Spinal cord (tissue), 10 donors: ENCODE data around the gene EDARADD. TPM values are rescaled to one million over a fixed set of nuclear protein-coding genes. Genes with fewer than 3 reads are reported as not detected.

Source experiments
- DNase-seq, 6 donors: peaks; one replicate each; pipeline versions ENCODE4 v3.0.0 to v3.0.0-alpha.2; 2013 to 2015; ENCODE audit warnings: low spot score in 6 of 6, low read depth in 4 of 6
- H3K27ac ChIP-seq: one replicate; pipeline ENCODE4 v1.5.1; 2013; ENCODE audit warnings: low read depth, low read length, control low read depth
- H3K27me3 ChIP-seq: one replicate; pipeline ENCODE4 v1.6.1; 2013; ENCODE audit warnings: low read length; ENCODE audit not compliant: control insufficient read depth, insufficient read depth
- H3K36me3 ChIP-seq: one replicate; pipeline ENCODE4 v1.6.1; 2013; ENCODE audit warnings: low read length; ENCODE audit not compliant: control insufficient read depth, insufficient read depth
- H3K4me1 ChIP-seq: one replicate; pipeline ENCODE4 v1.6.1; 2013; ENCODE audit warnings: low read length; ENCODE audit not compliant: control insufficient read depth, insufficient read depth
- H3K4me3 ChIP-seq: one replicate; pipeline ENCODE4 v1.5.1; 2013; ENCODE audit warnings: low read depth, low read length, control low read depth
- H3K9me3 ChIP-seq: one replicate; pipeline ENCODE4 v1.6.1; 2013; ENCODE audit warnings: low read length; ENCODE audit not compliant: control insufficient read depth, insufficient read depth
- WGBS: methylation state at CpG from one replicate; pipeline ENCODE4 v1.1.5; 2013; ENCODE audit warnings: missing lambda C conversion rate; ENCODE audit not compliant: insufficient coverage; 5-methylcytosine and 5-hydroxymethylcytosine counted together
- polyA plus RNA-seq, 2 donors: library from polyadenylated mRNA; unstranded; fragments of 120-200 nt; gene quantifications; one replicate each; pipeline ENCODE4 v1.2.1, GENCODE V29; 2013; ENCODE audit not compliant: insufficient read length in 2 of 2
- total RNA-seq, 2 donors: library from RNA; depleted of rRNA in 1 of 2; stranded (reverse); fragments of 120-200 nt in 1 of 2; fragments of >200 nt in 1 of 2; gene quantifications; one replicate each; pipeline versions ENCODE4 v1.2.3 to v1.2.4, GENCODE V29; 2013 to 2014
- donor health status: healthy.

Gene EDARADD
- total and polyA plus RNA-seq, 4 donors = 0.89 to 2.1 (median 1.4) TPM

DNA sequence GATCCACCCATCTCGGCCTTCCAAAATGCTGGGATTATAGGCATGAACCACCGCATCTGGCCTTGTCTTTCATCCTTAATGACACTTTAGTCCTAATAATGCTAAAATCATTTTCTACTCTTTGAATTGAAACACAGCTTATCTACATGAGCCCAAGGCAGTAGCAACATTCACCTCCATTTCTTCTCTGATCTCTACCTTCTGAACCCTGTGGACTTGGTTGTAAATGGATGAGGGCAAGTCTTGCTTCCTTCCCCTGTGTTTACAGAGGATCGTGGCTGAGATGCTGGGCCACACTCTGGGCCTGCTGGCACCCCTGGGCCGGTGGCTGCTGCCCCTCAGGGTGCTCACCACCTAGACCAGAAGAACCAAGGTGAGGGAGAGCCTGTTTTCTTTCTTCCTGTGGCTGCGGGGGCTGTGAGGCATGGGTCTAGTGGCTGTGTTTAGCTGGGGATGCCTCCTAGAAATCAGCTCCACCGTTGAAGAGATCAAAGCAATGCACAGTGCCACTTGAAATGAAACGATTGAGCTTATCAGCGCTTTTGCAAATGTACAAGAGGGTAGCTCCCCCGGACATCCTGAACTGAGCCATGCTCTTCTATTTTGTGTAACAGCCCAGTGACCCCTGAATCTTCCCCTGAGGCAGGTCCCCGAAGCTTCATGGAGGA, 97.5 kb downstream of the EDARADD start:
- WGBS = 85% methylated on average over 7 of the region's 10 CpGs
- Histone ChIP-seq H3K4me3 (no peak overlapping the region), H3K9me3 (no peaks in the 10 kb centered on the region), H3K36me3 (no peaks in the 10 kb centered on the region), H3K27ac (no peak overlapping the region), H3K4me1 (no peaks in the 10 kb centered on the region), H3K27me3 (no peaks in the 10 kb centered on the region)
- DNase-seq = no peak

DNA sequence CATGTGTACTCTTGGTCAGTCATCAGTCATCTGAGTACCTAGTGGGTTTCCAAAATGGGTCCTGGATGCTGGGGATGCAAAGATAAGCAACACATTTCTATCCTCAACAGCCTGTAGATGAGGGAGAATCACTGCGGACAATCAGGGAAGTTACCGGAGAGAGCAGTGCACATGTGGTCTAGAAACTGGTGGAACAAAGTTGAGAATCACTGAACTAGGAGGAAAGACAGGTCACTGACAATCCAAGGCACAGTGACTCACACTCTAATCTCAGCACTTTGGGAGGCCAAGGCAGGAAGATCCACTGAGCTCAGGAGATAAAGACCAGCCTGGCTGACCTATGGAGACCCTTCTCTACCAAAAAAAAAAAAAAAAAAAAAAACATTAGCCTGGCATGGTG, 98.3 kb downstream of the EDARADD start:
- no peak for DNase-seq
- Histone ChIP-seq H3K27me3 (no peaks in the 10 kb centered on the region), H3K9me3 (no peaks in the 10 kb centered on the region), H3K4me1 (no peaks in the 10 kb centered on the region), H3K4me3 (no peak overlapping the region), H3K27ac (no peak overlapping the region), H3K36me3 (no peaks in the 10 kb centered on the region)
- 80% methylated on average over 1 of the region's 2 CpGs for WGBS

DNA sequence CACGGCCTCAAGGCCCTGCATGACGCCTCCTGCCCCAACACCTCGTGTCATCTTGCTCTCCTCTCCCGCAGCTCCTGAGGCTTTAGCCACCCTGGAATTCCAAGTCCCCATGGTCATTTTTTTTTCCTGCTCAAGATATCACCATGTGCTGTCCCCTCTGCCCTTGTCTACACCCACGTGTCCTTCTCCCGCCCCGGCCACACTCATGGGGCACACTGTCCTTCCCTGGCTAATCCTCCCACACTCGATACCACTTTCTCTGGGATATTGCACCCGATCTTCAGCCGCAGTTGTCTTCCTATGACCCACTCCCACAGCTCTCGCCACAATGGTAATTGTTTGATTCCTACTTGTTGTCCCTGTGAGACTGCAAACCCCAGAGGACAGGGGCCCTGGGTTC, 100.0 kb downstream of the EDARADD start:
- 84% methylated on average over 10 of the region's 11 CpGs for WGBS

DNA sequence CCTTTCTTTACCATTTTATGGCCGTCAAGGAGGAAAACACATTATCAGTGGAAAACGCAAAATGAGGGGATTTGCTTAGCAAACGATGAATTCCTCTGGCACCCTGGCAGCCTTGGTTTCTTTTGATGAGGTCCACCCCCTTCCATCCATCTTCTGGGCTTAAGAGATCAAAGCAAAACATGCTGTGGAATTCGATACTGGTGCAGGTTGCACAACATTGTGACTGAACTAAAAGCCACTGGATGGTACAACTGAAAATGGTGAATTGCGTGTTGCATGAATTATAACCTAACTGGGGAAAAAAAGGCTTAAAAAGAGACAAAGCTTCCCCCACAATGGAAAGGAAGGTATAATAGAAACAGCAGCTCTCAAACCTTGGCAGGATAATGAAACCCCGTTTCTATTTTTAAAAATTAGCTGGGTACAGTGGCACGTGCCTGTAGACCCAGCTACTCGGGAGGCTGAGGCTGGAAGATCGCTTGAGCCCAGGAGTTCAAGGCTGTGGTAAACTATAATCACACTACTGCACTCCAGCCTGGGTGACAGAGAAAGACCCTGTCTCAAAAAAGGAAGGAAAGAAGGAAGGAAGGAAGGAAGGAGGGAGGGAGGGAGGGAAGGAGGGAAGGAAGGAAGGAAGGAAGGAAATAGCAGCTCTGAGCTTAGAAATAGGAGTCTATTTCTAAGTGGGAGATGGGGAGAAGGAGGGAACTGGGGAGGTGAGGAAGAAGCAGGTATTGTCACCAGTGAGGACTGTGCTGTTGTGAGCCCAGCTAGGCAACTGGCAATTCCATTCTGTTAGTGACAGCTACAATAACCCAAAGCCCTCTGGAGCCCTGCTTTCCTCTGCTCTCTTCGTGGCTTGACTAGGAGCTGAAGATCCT, 100.7 kb downstream of the EDARADD start:
- H3K27ac ChIP-seq = no peak overlapping the region
- H3K4me3 ChIP-seq = no peak overlapping the region
- DNase-seq = no peak
- H3K9me3 ChIP-seq = no peaks in the 10 kb centered on the region
- 43% methylated on average over 4 of the region's 10 CpGs for WGBS
- no peaks in the 10 kb centered on the region for H3K27me3 ChIP-seq
- H3K36me3 ChIP-seq = no peaks in the 10 kb centered on the region
- H3K4me1 ChIP-seq = peaks cover 4% of the 10 kb centered on the region

More for the DNA sequence above, 100.0 kb downstream of the EDARADD start:
- no peak overlapping the region for H3K4me3 ChIP-seq
- no peak for DNase-seq
- peaks cover 1% of the 10 kb centered on the region for H3K4me1 ChIP-seq
- H3K9me3 ChIP-seq = no peaks in the 10 kb centered on the region
- no peak overlapping the region for H3K27ac ChIP-seq
- no peaks in the 10 kb centered on the region for H3K36me3 ChIP-seq
- no peaks in the 10 kb centered on the region for H3K27me3 ChIP-seq

DNA sequence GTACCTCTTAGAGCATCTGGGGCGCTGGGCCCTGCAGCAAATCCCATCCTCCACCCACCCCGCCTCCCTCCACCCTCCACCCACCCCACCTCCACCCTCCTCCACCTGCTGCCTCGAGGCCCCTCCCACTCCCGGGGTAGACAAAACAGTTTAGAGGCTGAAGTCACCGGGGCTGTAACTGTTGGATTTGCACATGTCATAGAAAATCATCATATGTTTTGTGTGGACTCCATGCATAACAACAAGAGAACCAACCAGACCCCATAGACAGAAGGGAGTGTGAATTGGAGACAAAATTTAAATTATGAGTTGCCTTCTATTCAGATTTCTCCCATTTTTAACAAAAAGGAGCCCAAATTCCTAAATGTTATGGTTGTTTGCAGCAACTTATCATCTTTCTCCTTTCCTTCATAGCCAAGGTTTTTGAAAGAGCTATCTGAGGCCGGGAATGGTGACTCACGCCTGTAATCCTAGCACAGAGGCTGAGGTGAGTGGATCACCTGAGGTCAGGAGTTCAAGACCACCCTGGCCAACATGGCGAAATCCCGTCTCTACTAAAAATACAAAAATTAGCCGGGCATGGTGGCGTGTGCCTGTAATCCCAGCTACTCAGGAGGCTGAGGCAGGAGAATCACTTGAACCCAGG, 101.5 kb downstream of the EDARADD start:
- no peak overlapping the region for H3K4me3 ChIP-seq
- H3K27ac ChIP-seq = no peak overlapping the region
- 94% methylated on average over 2 of the region's 11 CpGs for WGBS
- H3K36me3 ChIP-seq = no peaks in the 10 kb centered on the region
- no peak for DNase-seq
- H3K27me3 ChIP-seq = no peaks in the 10 kb centered on the region
- peaks cover 4% of the 10 kb centered on the region for H3K4me1 ChIP-seq
- no peaks in the 10 kb centered on the region for H3K9me3 ChIP-seq

DNA sequence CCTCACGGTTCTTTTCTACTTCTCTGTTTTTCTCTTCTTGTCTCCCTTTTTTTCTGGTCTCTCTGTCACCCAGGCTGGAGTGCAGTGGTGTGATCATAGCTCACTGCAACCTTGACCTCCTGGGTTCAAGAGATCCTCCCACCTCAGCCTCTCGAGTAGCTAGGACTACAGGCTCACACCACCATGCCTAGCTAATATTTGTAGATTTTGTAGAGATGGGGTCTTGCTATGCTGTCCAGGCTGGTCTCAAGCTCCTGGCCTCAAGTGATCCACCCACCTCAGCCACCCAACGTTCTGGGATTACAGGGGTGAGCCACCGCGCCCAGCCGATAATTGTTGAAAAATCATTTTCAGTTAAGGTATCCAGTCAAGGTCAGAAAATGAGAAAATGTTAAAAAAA, 103.8 kb downstream of the EDARADD start:
- no peaks in the 10 kb centered on the region for H3K36me3 ChIP-seq
- H3K27me3 ChIP-seq = no peaks in the 10 kb centered on the region
- 98% methylated on average over 4 of the region's 6 CpGs for WGBS
- no peak overlapping the region for H3K27ac ChIP-seq
- H3K4me1 ChIP-seq = peaks cover 5% of the 10 kb centered on the region
- H3K4me3 ChIP-seq = no peak overlapping the region
- no peaks in the 10 kb centered on the region for H3K9me3 ChIP-seq
- DNase-seq = no peak

DNA sequence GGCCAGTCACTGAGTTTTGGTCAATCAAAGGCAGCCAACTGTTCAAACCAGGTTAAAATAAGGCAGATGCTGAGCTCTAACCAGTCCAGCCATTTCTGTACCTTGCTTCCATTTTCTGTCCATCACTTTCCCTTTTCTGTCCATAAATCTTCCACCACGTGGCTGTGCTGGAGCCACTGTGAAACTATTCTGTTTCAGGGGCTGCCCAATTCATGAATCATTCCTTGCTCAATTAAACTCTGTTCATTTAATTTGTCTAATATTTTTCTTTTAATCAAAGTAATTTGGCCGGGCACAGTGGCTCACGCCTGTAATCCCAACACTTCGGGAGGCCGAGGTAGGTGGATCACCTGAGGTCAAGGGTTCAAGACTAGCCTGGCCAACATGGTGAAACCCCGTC, 107.0 kb downstream of the EDARADD start:
- no peak overlapping the region for H3K4me3 ChIP-seq
- H3K9me3 ChIP-seq = no peaks in the 10 kb centered on the region
- H3K27ac ChIP-seq = no peak overlapping the region
- peaks cover 10% of the 10 kb centered on the region for H3K4me1 ChIP-seq
- no peaks in the 10 kb centered on the region for H3K27me3 ChIP-seq
- no peaks in the 10 kb centered on the region for H3K36me3 ChIP-seq
- DNase-seq = no peak
- WGBS = 87% methylated on average over 6 of the region's 6 CpGs

DNA sequence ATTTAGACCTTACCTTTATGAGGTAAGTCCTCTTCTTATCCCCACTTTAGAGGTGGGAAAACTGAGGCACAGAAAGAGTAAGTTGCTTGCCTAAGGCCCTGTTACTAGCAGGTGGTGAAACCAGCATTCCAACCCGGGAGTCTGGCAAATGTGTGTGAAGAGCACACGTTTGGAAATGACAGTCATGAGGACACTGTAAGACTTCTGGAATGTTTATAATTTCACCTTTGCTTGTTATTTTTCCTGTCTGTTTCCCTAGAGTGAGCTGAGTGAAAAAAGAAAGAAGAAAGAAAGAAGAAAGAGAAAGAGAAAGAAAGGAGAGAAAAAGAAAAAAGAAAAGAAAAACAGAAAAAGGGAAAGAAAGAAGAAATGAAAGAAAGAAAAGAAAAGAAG, 108.5 kb downstream of the EDARADD start:
- WGBS = 17% methylated on average over 1 of the region's 2 CpGs
- no peak overlapping the region for H3K4me3 ChIP-seq
- H3K9me3 ChIP-seq = no peaks in the 10 kb centered on the region
- peaks cover 10% of the 10 kb centered on the region for H3K4me1 ChIP-seq
- DNase-seq = no peak
- H3K27ac ChIP-seq = no peak overlapping the region
- no peaks in the 10 kb centered on the region for H3K27me3 ChIP-seq
- H3K36me3 ChIP-seq = no peaks in the 10 kb centered on the region

DNA sequence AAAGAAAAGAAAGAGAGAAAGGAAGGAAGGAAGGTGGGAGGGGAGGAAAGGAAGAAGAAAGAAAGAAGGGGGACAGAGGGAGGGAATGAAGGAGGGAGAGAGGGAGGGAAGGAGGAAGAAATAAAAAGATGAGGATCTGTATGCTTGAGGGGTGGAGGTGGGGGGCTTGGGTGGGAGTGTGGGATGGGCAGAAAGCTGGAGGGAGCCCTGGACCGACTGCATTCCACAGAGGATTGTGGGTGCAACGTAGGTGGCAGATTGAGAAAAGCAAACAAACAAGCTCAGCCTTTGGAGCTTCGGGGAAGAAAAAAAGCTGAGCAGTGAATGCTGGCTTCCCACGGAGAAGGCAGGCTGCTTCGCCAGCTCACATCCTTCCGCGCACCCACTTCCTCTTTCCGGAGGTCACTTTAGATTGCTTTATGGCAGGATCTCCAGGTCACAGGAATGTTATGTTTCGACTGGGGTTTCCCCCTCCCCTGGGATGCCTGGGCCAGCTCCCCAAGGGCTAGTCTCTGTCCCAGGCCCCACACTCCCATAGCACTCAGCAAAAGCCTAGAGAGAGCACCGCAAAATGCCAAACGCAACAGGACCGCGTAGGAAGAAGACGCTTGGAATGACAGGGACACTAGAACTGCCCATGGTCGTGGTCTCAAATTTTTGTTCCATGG, 109.0 kb downstream of the EDARADD start:
- no peaks in the 10 kb centered on the region for H3K36me3 ChIP-seq
- no peaks in the 10 kb centered on the region for H3K9me3 ChIP-seq
- H3K27ac ChIP-seq = peak overlapping the region; percentile 47
- peaks cover 10% of the 10 kb centered on the region for H3K4me1 ChIP-seq
- H3K27me3 ChIP-seq = no peaks in the 10 kb centered on the region
- WGBS = 0% methylated on average over 5 of the region's 15 CpGs
- peak overlapping the region; percentile 40 for H3K4me3 ChIP-seq
- peak in 2 of 6 donors; percentile 78 to 79 for DNase-seq
